ENCODE data around the gene MICAL3.

Gene MICAL3

DNA sequence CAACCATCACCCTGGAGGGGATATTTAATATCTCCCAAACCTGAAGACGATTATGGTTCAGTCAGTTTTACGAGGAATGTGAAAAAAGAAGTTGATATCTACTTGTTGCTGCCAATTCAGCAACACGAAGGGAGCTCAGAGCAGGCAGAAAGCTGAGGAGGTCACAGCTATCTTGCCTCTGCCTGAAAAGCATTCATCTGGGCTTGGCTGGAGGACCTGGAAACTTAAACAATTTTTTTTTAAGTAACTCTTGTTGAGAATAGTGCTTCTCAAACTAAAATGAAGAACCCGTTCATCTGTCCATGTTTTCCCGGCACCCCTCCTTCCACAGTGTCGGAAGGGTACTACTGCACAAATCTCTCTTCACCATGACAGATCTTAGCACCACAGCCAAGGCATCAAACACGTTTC lies 98.9 kb downstream of the MICAL3 start:
- no peak for DNase-seq

GRCh38 chr22:17924735-17925364 lies 99.5 kb downstream of the MICAL3 start:
- DNase-seq, result no peak

- DNase-seq, result no peak
These were observed 100.3 kb downstream of the MICAL3 start for GRCh38 chr22:17924076-17924475.

DNA sequence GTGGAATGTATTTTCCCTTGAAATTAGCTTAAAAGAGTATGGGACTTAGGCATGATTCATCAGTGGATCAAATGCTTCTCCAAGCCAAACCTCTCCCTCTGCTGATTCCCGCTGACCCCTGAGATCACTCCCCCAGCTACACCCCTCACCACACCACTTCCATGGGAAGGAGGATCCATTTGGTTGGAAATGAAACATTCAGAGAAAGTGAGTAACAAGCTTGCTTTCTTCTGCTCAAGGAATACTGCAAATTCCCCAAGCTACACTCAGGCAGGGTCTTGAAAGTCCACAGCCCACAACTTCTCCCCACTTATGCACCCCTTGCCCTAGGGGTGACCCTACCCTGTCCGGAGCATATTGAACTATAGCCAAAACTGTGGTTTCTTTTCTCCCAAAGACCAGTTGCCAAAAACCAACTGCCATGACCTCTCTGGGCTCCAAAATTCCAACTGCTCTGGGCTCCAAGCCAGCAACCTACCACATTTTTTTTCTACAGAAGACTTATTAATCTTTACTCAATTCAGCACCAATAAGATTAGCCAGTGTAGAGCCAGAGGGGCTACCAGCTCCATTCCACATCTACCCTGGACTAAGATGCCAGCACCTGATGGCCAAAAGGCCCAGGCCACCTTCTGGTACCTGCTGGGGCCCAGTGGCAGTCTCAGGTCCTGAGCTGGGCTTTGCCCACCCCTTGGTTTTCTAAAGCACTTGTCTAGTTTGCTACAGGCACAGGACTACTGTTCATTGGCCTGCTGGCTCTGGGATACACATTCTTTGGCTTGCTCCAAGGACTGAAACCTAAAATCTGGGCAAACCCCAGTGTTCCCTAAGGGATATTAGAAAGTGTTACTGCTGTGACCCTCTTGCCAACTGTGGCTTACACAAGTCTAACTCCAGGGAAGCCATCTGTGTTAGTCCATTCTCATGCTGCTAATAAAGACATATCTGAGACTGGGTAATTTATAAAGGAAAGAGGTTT lies 101.1 kb downstream of the MICAL3 start:
- DNase-seq, result no peak

DNA sequence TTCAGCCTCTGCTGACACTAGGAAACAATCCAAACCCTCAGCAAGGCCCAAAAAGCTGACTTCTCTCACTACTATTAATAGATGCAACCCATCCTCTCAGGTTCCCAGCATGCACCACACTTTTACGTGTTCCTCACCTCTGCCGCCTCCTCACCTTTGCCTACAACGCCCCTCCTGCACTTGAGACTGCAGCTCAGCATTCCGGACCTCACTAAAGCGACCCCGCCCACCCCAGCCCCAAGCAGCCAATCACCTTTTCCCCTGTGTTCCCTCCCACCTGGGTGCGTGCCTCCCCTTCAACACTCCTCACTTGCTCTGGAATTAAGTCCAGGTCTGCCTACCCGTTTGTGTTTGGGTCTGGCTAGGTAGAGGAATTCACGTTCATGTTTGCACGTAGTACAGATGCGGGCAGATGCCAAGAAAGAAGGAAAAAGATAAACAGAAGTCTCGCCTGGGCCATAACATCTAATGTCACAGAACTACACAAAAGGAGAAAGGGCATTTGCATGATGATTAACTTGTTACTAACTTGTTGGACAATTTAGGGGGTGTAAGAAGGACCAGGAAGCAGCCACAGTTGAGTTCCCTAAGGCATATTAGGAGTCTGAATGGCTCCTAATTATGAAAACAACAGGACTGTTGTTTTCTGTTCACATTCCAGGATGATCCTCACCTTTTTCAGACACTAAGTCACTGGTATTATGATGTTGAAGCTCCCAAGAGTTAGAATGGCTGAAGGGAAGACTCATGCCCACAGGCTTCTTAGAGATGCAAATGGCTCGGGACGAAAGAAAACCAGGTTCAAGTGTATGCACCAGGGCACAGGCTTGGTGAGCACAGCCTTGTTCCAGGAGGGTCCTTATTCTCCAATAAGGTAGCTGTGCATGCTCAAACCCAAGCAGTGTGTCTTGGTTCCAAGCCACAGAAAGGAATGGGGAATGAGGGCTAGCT lies 102.2 kb downstream of the MICAL3 start:
- no peak for DNase-seq

DNA sequence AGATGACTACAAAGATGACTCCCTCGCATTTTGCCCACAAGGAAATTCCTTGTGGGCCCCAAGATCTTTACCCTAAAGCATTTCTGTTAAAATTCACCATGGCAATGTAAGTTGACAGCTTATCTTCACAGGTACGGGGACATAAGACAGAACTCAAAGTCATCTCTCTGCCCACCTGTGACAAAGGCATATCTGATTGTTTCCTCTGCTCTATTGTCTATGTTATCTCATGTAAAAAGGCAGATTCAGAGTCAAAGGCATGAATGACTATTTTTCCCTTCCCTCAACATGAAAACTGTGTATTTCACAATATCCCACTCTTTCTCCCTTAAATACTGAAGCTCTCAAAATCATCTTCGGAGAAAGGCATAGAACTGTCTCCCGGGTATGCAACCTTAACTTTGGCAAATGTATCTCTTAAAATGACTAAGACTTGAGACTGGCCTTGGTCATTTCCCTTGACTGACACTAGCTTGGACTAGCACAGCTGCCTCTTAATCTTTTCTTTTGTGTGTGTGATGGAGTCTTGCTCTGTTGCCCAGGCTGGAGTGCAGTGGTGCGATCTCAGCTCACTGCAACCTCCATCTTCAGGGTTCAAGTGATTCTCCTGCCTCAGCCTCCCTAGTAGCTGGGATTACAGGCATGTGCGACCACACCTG lies 103.2 kb downstream of the MICAL3 start:
- DNase-seq, result no peak

- DNase-seq, result no peak
These were observed 104.2 kb downstream of the MICAL3 start for GRCh38 chr22:17920145-17920605.

DNA sequence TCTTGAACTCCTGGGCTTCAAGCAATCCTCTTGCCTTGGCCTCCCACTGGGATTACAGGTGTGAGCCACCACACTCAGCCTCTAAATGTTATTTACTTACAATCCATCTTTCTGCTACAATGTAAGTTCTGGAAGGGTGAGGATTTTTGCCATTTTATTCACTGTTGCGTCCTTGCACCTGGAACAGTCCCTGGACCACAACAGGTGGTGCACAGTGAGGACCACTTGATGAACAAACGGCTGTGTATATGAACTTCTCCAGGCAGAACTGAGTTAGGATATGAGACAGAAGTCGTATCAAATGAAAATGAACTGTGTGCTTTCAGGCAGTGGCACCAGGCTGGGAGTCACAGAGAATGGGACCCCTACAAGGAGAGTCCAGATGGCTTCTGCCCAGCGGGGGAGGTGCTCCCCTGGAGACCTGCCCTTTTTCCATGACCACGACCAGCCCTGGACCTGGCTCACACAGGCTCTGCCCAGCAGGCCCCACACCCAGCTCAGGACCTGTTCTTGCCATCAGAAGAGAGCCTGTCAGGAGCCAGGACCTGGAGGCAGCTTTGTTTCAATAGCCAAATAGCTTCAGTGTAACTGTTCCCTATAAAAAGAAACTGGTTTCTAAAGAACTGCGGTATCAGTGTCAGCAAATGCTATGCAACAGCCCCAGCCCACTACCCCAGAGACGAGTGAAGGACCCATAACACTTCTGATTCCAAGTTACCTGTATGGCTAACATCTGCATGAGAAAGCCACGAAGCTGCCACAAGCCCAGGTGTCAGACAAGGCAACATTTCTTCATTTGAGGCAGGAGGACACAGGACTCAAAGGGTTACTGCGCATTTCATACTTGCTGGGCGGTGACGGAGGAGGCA lies 104.9 kb downstream of the MICAL3 start:
- DNase-seq, result peak; percentile 46

GRCh38 chr22:17918840-17919239 lies 105.5 kb downstream of the MICAL3 start:
- DNase-seq, result no peak

- no peak for DNase-seq
These were observed 106.8 kb downstream of the MICAL3 start for GRCh38 chr22:17917490-17917983.

GRCh38 chr22:17916226-17916889 lies 108.0 kb downstream of the MICAL3 start:
- DNase-seq, result no peak

GRCh38 chr22:17915676-17916075 lies 108.7 kb downstream of the MICAL3 start:
- no peak for DNase-seq

DNA sequence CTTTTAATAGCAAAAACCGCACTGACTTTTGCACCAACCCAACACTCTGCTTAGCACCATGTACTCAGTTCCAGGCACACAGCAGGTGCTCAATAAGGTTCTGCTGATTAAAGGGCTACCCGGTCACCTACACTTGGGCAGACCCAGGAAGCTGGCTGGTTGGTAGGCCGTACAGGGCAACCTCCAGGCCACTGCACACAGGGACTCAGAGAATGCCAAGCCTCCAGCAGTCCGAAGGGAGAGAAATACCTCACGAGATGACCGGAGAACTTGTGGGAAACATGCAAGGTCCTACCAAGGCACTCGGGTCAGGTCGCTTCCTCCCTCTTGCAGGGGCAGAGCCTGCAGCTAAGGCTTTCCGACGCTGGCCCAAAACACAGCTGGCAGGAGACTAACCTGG lies 109.2 kb downstream of the MICAL3 start:
- no peak for DNase-seq

DNA sequence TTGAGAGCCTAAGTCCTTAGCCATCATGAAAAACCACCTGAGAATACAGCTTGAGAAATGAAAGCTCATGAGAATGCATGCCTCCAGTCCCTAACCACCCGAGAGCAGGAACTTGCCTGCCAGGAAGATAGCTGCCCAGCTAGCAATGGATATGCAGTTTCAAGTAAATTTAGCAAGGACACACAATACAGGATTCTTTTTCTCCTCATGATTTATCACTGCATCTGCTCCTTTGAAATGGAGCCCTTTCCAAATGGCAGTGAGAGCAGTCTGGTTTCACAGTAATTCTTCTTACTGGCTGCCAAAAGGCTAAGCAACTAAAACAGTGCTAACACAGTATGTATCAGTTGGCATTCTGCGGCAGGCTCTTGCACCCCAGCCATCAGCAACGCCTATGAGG lies 109.9 kb downstream of the MICAL3 start:
- no peak for DNase-seq

DNA sequence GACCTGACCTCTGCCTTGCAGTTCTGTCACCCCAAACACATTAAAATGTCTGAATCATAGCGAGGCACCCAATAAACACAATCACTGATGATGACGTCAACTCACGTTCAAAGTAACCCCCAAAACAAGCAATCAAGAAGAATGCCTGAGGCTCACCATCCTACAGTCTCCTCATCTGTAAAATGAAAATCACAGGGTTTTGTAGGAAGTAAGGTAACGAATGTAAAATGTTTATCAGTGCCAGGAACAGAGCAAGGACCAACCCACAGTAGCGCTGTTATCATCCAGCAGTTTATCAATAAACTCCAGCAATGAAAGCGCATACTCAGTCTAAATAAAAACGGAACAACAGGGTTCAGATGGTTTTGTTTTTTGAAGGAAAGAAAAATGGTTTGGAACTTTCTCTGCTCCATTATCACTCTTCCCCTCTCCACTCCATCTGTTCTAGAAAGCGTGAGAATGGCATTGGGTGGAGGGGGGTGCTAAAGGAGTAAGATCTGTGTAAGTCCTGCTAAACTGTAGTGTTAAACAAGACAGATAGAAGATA lies 110.5 kb downstream of the MICAL3 start:
- DNase-seq, result no peak

GRCh38 chr22:17912945-17913721 lies 111.2 kb downstream of the MICAL3 start:
- no peak for DNase-seq

DNA sequence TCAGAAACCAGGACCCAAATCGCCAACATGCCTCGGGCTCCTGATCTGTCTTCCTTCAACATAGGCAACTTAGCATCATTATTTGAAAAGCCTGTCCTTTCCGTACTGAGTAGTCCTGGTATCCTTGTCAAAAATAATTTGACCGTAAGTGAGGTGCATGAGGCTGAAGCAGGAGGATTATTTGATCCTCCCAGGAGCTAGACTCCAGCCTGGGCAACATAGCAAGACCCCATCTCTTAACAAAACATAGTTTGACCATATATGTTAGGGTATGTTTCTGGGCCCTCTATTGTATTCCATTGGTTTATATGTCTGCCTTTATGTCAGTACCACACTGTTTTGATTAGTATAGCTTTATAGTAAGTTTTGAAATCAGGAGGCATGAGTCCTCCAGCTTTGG lies 112.5 kb downstream of the MICAL3 start:
- no peak for DNase-seq

DNA sequence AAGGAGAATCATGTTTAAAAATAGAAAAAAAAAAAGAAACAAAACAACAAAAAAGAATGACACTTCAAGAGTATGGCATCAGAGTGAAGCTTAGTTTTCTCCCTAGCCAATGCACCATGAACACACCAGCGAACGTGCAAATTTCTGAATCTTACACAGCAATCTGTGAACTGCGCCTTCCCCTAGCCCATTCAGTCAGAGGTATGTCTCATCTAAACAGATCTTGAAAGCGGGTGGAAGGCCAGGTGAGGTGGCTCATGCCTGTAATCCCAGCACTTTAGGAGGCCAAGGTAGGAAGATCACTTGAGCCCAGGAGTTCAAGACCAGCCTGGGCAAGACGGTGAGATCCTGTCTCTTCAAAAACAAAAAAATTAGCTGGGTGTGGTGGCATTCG lies 113.1 kb downstream of the MICAL3 start:
- no peak for DNase-seq

DNA sequence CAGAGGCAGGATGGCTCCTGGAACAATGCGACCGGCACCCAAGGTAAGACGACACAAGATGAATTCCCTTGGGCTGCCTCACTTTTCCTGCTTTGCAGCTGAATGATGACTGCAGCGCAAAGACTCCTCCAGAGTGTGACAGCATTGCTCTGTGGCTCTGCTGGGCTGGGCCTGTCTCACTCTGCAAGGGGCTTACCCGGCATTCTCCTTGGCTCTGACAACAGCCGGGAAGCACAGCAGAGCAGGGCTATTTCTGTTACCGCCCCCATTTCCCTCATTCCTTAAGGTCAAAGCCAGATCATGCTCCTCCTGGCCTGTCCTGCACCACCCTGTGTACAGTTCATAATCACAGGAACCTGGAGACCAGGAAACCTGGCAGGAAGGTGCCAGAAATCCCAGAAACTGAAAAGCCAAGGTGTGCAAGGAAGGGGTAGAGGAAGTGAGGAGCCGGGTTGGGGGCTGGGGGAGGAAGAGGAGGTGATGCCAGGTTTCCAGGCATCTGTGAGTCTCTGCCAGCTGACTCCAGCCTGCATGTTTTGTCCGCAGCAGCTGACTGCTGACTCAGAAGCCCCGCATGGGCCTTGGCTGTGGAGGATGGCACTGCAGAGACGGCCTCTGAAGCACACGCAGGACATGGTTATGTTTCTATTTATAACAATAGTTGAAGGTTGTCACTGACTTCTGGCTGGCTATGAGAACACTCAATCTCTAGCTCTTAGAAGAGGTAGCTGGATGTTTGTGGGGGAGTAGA lies 113.6 kb downstream of the MICAL3 start:
- peak; percentile 40 for DNase-seq

Measured in NCI-H524 treated with DMSO at 0.1 percent for 48 hours (cell line).